ENCODE data around the gene DEFB131B. TPM values are rescaled to one million over a fixed set of nuclear protein-coding genes. Genes with fewer than 3 reads are reported as not detected.
A peak's percentile ranks its signal among the peaks of the same experiment; 100 is the strongest.
"Not testable (repeated sequence)": the region's sequence is repeated elsewhere in the genome, so short reads cannot be mapped to it uniquely, and the experiment has no call there.

DEFB131B gene
- total RNA-seq, 1 experiment from 2014 or later, result not detected

DNA sequence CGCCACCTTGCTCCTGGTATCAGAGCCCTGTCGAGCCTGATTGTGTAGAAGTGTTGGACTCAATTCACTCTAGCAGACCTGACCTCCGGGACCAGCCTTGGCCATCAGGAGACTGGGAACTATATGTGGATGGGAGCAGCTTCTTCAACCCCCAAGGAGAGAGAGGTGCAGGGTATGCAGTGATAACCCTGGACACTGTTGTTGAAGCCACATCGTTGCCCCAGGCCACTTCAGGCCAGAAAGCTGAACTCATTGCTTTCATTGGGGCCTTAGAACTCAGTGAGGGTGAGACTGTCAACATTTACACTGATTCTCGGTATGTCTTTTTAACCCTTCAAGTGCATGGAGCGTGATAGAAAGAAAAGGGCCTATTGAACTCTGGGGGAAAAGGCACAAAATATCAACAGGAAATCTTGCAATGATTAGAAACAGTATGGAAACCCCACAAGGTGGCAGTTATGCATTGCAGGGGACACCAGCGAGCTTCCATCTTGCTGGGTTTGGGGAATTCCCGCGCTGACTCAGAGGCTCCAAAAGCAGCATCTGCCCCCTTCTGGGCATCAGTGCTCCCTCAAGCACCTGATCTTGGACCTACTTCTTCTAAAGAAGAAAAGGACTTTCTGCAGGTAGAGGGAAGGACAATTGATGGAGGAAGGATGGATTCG, 33.2 kb downstream of the DEFB131B start:
- not testable (repeated sequence) for DNase-seq (ENCODE audit: low read depth)

DNA sequence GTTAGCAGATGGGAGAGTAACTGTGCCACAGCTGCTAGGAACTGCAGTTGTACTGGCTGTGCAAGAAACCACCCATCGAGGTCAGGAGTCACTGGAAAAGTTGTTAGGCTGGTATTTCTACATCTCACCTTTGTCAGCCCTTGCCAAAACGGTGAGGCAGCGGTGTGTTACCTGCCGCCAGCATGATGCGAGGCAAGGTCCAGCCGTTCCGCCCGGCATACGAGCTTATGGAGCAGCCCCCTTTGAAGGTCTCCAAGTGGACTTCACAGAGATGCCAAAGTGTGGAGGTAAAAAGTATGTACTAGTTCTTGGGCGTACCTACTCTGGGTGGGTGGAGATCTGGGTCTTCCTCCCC, 33.7 kb downstream of the DEFB131B start:
- DNase-seq (ENCODE audit: low read depth), result not testable (repeated sequence)

DNA sequence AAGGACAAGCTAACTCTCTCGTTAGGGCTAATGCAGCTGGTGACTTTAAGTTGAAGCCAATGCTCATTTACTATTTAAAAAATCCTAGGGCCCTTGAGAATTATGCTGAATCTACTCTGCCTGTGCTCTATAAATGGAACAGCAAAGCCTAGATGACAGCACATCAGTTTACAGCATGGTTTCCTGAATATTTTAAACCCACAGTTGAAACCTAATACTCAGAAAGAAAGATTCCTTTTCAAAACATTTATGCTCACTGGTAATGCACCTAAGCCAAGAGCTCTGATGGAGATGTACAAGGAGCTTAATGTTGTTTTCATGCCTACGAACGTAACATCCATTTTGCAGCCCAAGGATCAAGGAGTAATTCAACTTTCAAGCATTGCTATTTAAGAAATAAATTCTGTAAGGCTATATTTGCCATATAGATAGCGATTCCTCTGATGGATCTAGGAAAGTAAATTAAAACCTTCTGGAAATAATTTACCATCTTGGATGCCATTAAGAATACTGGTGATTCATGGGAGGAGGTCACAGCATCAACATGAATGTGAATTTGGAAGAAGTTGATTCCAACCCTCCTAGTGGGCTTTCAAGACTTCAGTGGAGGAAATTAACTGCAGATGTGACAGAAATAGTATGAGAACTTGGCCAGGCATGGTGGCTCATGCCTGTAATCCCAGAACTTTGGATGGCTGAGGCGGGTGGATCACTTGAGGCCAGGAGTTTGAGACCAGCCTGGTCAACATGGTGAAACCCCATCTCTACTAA, 35.7 kb downstream of the DEFB131B start:
- no peak for DNase-seq (ENCODE audit: low read depth)

DNA sequence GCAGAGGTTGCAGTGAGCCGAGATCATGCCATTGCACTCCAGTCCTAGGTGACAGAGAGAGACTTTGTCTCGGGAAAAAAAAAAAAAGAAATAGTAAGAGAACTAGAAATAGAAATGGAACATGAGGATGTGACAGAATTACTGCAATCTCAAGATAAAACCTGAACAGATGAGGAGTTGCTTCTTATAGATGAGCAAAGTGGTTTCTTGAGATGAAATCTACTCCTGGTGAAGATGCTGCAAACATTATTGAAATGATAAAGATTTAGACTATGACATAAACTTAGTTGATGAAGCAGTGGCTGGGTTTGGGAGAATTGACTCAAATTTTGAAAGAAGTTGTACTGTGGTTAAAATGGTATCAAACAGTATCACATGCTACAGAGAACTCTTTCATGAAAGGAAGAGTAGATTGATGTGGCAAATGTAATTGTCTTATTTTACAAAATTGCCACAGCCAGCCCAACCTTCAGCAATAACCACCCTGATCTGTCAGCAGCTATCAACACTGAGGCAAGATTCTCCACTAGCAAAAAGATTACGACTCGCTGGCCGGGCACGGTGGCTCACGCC, 36.5 kb downstream of the DEFB131B start:
- DNase-seq (ENCODE audit: low read depth), result no peak

DNA sequence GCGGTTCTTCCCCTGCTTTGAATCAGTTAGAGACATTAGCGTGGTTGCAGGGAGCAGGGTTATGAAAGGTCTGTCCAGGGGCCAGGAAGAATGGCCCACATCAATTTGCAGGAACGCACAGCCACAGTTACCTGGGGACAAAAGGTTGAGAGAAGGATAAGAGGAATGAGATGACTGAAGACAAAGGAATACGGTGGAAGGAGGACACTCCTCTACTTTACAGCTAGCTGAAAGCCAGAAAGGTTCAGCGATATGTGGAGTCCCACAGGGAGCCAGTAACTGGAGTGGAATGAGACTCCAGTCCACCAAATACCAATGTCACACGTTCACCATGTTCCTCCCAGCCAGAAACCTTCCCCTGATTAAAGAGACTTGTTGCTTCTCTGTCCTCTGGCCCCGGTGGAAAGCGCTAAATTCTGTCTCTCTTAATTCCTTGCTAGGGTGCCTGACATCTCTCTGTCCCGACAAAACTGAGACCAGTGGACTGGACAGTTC, 39.4 kb downstream of the DEFB131B start:
- no peak for DNase-seq (ENCODE audit: low read depth)

DNA sequence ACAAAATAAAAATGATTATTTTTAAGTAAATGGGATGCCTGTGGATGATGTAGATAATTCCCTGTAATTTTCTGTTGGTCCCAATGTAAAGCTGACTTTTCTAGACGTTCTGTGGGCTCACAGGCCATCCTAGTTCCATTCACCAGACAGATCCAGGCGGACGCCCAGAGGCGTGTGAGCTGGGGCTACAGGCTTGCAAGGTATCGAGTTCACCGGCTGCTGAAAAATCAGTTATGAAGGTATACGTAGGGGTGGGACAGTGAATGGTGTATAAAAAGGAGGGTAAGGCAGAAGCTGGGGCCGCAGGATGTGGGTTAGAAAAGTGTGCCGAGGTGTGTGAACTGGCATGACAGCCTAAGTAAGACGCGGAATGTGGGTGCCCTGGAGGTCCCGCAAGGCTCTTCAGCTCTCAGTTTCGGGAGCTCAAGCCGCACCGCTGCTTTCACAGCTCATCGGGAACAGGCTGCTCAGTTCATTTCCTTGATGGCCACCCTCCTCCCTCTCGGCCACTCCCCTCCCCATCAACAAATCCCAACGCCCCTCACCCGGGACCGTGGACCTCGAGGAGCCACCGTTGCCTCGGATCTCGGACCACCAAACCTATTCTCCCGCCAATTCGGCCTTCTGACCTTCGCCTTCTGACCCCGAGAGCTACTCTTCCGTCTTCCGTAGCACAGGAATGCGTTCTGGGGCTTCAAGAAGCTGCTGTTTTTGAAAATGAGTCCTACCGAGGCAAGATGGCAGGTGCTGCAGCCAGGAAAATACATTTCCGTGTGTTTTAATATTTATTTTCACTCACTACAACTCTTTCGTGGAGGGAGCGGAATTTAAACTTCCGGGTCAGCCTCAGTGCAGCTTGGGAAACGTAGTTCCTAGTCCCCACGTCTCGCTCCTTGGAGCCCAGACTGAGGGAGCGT, 49.8 kb downstream of the DEFB131B start, which contains the start of gene XNDC1N:
Gene XNDC1N, minus strand, starts transcription at position 775 of the 917 bp plus-strand sequence. CDS start 5,241 bp downstream, outside the sequence.
- DNase-seq (ENCODE audit: low read depth), result peak; percentile 88

DNA sequence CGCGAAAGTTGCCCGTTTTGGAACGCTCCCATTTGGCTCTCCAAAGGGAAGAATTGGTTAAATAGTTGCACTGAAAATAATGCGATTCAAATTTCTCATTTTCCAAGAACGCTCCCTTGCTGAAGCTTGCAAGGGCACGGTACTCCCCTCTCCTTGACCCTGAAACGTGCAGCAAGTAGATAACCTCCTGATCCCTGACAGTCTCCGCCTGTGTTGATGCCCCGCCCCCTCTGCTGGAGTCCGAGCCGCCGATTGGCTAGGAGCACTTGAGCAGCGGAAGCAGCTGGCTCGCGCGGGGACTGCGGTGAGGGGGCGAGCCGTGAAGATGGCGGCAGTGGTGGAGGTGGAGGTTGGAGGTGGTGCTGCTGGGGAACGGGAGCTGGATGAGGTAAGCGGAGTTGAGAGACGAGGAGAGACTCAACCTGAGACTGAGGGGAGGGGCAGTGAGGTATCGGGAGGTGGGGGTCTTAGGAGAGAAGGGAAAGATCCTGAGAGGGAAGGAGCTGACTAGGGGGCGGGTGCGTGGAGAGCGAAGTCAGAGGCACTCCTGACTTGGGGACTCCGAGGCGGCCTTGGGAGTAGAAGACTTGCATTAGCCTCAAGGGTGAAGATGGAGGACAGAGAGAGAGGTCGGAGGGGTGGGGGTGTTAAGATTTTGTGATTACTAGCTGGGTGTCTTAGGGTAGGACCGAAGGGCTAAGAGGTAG, 50.6 kb downstream of the DEFB131B start, which contains the start of gene RNF121:
Gene RNF121, plus strand, starts transcription at position 310 of the 707 bp plus-strand sequence. Its CDS starts 16 bp downstream, at position 326.
- DNase-seq (ENCODE audit: low read depth), result peak; percentile 91

DNA sequence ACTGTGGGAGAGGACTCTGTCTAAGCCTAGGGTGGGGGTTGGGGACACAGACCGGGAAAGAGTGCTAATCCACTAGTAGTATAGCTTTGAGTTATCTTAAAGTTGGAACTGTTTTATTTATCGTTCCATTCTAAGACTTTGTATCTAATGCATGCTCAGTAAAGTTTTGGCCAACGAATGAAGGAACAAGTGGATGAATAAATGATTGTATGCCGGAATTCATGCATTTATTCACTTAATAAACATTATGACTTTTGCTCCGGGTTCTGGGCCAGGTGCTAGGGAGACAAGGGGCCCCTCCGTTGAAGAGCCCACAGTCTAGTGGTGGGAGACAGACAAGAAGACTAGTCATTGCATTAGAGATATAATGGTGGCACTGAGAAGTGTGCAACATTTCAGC, 51.2 kb downstream of the DEFB131B start:
- no peak for DNase-seq (ENCODE audit: low read depth)

DNA sequence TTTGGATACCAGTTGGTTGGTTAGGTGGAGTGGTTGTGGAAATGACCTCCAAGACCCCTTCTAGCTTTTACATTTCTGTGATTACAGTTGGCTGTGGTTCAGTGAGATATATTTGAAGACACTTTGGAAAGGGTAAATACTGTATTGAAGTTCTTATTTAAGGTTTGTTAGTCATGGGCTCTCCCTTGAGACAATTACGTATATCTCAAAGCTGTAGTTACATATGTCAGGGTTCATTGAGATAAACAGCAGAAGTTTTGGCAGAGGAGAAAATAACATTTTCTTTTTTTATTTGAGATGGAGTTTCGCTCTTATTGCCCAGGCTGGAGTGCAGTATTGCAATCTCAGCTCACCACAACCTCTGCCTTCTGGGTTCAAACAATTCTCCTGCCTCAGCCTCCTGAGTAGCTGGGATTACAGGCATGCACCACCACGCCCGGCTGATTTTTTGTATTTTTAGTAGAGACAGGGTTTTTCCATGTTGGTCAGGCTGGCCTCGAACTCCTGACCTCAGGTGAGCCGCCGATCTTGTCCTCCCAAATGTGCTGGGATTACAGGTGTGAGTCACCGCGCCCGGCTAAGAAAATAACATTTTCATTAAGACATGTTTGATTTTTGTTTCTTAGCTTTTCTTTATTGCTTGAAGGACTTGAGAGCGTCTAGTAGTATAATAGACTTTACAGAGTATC, 52.4 kb downstream of the DEFB131B start:
- DNase-seq (ENCODE audit: low read depth), result no peak

DNA sequence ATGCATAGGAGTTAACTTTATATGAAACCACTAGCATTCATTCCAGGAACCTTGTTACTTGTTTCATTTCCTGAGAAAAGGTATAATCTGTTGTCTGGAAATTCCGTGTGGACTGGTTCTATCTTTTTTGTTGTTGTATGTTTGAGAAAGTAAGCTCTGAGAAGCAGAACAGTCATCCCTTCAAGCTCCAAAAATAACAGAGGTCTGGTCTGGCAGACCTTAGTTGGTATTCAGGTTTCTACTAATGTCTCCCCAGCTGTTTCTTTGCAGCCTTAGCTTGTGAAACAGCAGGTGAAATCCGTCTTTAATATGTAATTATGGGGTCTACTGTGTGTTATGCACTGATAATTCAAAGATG, 53.0 kb downstream of the DEFB131B start:
- DNase-seq (ENCODE audit: low read depth), result no peak

DNA sequence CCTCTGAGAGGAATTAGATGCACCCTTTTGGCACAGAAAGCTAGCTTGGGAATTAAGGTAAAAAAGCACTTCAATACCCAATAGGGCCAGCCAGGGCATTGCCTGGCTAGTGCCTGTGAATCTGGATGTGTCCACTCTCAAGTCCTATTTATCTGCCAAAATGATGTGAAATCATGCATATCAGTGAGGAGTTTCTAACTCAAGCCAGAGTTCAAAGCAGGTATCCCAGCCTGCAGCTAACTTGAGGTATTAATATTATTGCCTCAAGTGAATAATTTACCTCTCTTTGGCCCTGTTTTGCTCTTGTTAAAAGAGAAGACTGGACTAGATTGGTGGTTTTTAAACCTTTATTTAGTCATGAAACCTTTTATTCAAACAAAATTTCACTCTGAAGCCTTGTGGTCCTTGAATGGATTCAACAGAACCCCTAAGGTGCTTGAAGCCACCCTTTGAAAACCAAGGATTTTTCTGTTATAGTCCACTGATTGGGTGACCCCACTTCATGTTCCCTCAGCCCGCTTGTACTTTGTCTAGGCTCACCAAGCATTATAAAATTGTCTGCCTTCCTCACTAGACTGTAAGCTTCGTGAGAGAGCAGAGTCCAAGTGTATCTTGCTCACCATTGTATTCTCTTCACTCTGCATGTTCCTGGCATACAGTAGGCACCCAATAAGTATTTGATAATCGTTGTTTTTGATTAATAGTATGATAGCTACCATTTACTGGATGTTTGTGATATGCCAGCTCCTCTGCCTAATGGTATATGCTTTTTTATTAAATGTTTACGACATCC, 55.1 kb downstream of the DEFB131B start:
- DNase-seq (ENCODE audit: low read depth), result no peak

Small RNAs within 50 kb of the gene (small RNA-seq; reads per million reads assigned to genes)
- gene RNA5SP342, result not detected

Other genes with a start within 250 kb of the DEFB131B start
- gene DEFB108B, start 45.3 kb upstream of the DEFB131B start, total RNA-seq (2014; rRNA removed; shearing (Covaris generic)), result not detected in 2 replicates
- 4.8 and 4.9 TPM in 2 replicates for gene XNDC1N, start 50.1 kb downstream of the DEFB131B start, total RNA-seq (2014; rRNA removed; shearing (Covaris generic))
- gene RNF121, start 50.6 kb downstream of the DEFB131B start, total RNA-seq (2014; rRNA removed; shearing (Covaris generic)), result 22.7 and 32.7 TPM in 2 replicates
- gene IL18BP, start 120.5 kb downstream of the DEFB131B start, total RNA-seq (2014; rRNA removed; shearing (Covaris generic)), result 1.0 and 1.8 TPM in 2 replicates
- gene NUMA1, start 202.1 kb downstream of the DEFB131B start, total RNA-seq (2014; rRNA removed; shearing (Covaris generic)), result 96.8 and 104 TPM in 2 replicates
- gene LRRC51, start 202.4 kb downstream of the DEFB131B start, total RNA-seq (2014; rRNA removed; shearing (Covaris generic)), result 10.8 and 11.1 TPM in 2 replicates
- 177 and 212 TPM in 2 replicates for gene LAMTOR1, start 224.8 kb downstream of the DEFB131B start, total RNA-seq (2014; rRNA removed; shearing (Covaris generic))
- gene TOMT, start 227.5 kb downstream of the DEFB131B start, total RNA-seq (2014; rRNA removed; shearing (Covaris generic)), result 0.31 TPM in 1 of 2 replicates, not detected in the other
- gene ANAPC15, start 234.2 kb downstream of the DEFB131B start, total RNA-seq (2014; rRNA removed; shearing (Covaris generic)), result 70.7 and 81.5 TPM in 2 replicates